HG03025 (cell line): ENCODE data around the gene LACTB.

ENCODE experiments used
- ATAC-seq: cut with Tn5 transposase; IDR thresholded peaks from one replicate; pipeline ENCODE4 v1.9.1; 2021; ENCODE audit warnings: mild to moderate bottlenecking, moderate library complexity; ENCODE audit not compliant: unreplicated experiment, low FRiP score

Gene LACTB

GRCh38 chr15:63165166-63165859 lies 43.7 kb downstream of the LACTB start:
- ATAC-seq = no peak

DNA sequence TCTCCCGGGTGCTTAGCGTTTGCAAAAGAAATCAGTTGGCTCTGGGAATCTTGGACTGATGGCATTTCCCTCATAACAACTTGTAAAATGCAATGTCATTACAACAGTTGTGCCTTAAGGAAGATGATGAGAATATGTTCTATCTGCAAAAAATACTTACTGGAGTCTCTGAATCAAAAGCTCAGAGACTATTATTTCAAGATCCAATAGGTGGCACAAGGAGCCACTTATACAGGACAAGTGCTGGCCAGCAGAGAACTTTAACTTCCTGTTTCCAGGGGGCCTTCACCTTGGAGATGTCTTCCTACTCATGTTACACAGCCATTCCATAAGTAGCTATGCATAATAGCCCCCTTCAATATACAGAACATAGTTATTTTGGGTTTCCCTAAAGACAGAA lies 44.6 kb downstream of the LACTB start:
- ATAC-seq = no peak

DNA sequence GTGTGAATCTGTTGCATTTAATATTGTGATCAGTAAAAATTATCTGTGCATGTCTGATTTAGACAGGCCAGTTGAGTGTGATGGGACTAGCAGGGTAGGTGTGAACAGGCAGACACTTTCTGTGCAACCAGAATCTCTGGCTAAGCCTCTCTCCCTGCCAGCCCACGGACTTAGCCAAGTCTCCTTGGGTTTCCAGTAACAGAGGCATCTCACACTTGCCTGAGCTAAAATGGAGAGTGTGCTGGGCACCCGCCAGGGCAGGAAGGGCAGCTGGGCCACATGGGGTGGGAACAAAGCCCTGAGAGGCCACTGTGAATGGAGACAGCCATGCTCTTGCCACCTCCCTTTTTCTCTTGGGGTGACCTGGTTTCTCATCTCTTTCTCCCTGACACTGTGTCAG lies 48.1 kb downstream of the LACTB start:
- ATAC-seq = no peak

GRCh38 chr15:63172376-63172775 lies 50.7 kb downstream of the LACTB start:
- no peak for ATAC-seq

DNA sequence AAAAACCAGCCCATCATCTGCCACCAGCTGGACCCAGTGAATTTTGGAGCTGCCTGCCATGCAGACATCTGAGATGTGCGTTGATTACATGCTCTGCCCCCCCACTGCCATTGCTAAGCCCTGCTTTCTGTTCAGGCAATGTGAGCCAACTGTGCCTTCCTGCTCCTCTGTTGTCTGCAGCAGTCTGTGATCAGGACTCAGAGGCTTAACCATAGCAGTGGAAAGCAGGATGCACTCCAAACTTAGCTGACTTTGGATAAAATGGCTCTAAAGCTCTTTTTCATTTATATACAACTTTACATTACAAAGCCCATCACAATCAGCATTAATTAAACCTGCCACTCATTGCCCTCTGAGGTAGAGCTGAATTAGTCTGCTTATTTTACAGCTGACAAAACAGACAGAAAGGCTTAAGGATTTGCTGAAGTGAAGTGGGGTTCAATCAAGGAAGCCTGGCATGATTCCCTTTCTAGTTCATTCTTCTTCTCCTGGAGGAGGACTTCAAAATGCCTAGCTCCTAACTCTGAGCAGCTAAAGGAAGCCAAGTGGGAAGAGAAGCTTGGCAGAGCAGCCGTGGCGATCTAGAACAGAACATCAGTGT lies 51.3 kb downstream of the LACTB start:
- no peak for ATAC-seq

- no peak for ATAC-seq
Observed at GRCh38 chr15:63176302-63176701, 54.6 kb downstream of the LACTB start.

GRCh38 chr15:63178034-63178433 lies 56.4 kb downstream of the LACTB start:
- ATAC-seq = no peak

DNA sequence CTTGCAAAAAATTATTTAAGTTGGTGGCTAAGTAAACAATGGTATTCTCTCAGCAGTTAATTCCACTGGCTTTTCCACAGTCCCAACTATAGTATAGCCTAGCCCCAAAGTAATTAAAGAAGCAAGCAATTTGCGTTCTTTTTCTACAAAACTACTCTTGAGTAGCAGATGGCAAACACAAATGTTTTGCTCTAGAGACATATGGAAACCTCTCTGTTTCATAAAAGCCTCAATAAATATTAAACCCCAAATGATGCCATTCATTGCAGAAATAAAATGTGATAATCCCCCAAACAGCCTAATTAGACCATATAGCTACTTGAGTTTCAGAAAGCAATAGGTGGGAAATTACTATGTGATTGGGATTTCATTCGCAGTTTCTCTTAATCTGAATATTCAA lies 59.1 kb downstream of the LACTB start:
- no peak for ATAC-seq

- ATAC-seq = no peak
Observed at GRCh38 chr15:63181648-63182047, 60.0 kb downstream of the LACTB start.

DNA sequence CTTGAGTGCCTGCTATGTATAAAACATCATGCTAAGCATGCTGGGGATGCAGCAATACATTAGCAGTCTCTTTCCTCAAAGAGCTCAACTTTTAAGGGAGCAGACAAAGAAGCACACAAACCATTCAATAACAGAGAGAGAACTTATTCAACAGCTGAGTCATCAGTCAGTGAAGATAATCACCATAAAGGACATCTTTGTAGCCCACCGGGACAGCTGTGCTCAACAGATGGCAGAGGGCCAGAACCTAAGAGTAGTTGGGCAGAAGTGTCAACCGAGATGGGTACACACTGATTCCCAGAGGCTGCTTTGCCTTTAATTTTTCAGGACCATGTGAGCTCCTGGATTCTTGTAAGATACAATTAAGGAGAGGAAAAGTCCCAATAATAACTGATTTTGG lies 63.5 kb downstream of the LACTB start:
- no peak for ATAC-seq

- ATAC-seq = no peak
Observed at GRCh38 chr15:63186065-63186464, 64.4 kb downstream of the LACTB start.

DNA sequence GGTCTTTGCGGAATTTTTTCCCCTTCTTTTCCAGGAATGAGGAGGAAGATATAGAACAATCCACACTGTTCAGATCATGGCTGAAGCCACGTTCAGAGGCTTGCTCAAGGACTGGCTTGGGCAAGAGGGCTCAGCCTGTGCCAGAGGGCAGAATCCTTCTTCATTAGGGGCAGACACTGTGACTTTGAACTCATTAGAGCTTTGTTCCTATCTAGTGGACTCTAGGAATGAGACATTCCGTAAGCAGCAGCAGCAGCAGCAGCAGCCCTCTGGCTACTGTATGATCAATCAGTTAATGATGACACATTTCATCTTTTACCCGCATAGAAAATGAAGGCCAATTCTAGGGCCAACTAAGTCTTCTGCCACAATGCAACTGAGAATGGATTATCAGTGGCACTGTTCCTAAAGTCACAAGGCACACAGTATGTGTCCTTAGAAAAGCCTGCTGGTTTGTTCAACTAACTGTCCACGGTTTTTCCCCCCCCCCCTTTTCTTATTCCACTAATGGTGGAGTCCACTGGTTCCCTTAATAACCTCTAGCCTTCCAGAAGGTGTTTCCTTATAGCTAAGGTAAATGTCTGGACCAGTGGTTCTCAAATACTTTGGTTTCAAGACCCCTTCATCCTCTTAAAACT lies 66.0 kb downstream of the LACTB start:
- no peak for ATAC-seq

DNA sequence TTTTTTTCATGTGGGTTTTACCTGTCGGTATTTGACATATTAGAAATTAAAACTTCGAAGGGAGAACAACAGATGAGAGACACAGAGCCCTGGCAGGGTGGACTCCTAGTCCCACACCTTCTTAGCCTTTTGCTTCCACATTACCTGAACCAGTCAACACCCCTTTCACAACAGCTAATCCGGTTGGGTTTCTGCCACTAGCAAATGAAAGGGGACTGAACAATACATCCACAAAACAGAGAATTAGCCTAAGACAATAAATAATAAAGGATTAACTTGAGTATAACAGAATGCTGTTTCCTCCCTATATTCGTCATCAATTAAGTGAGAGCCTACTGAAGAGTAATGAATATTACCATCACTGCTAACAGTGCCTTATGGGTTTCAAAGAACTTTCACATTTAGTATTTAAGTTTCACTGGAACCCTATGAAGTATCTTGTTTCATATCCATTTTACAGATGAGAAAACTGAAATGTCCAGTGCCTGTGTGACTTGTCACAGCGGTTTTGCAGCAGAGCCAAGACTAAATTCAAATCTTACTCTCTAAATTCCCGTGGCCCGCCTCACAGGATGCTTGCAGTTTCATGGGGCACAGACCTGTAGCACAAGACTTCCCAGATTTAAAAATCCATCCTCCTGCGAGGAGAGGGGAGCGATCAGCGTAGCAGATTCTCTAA lies 66.7 kb downstream of the LACTB start:
- ATAC-seq = no peak

DNA sequence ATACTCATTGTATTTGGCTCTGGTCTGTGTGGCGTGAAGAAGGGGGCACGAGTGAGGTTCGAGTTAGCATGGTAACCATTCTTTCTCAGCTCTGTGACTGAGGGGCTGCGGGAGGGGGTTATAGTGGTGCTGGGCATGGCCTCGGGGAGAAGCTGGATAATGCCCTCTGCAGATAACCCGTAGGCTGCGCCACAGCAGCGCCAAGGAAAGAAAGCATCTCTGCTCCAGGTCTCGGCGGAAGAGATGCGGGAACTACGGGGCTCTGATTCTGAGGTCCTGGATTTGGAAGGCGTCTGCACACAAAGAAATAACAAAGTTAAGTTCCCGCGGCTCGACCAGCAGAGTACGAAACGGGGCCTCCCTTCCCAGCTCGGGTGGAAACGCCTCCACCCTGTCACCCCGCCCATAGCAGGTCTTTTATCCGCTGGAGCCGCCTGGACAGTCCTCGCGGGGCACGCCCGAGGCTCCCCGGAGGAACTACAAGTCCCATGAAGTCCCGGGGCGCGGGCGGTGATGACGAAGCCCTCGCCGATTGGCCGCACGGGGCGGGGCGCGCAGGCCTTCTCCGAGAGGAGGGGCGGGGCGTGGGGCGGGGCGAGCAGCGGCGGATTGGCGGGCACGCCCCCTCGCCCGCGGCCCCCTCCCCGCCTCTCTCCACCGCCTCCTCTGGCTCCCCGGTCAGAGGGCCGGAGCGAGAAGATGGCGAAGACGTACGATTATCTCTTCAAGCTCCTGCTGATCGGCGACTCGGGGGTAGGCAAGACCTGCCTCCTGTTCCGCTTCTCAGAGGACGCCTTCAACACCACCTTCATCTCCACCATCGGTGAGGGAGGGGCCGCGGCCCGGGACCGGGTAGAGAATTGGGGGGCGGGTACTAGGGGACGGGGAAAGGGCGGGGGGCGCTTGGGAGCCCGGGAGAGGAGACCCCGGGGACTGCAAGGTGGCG lies 67.5 kb downstream of the LACTB start, which contains the start of gene RAB8B:
TSS of gene RAB8B (plus strand) at position 681 of the 946 bp plus-strand sequence. CDS start at position 700, 19 bp downstream.
- peak; percentile 81 for ATAC-seq

DNA sequence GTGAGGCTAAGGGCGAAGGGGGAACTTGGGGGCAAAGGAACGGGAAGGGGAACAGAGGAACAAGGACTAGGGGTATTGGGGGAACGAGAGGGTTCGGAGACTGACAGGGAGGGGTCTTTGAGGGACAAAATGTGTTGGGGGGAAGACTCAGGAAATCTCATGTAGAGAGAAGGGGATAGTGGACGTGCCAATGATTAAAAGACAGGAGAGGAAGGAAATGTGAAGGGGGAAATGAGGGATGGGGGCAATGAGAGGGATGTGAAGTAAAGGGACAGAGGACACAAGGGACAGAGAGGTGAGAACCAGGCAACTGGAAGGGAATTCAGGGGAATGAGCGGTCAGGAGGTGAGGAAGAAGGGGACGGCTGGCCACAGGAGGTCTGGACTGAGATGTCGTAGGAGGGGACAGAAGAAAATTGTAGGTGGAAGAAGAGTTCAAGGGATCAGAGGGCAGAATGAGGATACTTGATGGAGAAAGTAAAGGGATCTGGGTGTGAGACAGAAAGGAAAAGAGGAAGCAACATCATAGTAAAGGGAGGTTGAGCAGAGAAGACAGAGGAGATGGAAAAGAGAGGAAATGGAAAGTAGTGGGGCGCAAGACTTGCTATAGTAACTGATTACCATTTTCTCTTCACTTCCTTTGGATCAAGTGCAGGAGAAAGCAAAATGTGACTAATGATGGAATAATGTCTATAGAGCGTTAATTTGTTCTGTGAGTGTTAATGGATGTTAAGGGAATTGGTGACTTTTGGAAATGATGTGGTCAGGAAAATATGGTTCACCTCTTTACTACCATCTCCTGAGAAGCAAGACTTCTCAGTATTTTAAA lies 68.5 kb downstream of the LACTB start:
- ATAC-seq = no peak

- ATAC-seq = no peak
Observed at GRCh38 chr15:63190769-63191649, 69.3 kb downstream of the LACTB start.
